ENCODE results near the gene PTPRT.

PTPRT gene

DNA sequence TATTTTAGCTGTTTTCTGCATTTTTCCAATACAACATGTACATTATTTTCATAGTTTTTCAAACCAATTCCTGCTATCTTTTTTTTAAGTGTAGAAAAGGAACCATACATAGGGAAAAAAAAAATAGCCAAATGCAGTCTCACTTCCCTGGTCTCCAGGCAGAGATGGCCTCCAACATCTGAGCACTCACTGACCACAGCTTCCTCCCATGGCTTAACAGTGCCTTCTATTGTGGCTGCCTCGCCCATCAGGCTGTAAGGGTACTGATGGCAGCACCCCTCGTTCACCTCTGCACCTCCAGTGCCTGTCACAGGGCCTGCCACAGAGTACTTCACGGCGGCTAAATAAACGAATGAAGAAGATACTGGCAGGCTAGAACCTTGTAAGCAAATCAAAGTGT, 591.1 kb downstream of the PTPRT start:
- DNase-seq: no peak

DNA sequence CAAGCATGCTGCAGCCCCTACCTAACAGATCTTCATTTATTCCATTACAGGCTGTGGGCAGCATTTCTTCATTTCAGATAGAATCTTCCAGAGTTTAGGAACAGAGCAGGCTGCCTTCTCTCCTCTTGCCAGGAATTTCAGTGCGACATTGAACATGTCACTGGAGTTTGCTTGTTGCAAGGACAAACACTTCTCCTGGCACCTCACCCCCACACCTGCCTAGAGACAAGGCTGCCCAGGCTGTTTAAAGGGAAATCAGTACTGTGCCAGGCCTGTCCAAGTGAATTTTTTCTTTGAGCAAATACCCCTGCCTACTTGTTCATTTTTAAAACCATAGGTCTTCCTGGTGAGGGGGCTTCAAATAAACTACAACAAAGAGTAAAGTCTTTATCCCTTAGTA, 594.1 kb downstream of the PTPRT start:
- no peak for DNase-seq

DNA sequence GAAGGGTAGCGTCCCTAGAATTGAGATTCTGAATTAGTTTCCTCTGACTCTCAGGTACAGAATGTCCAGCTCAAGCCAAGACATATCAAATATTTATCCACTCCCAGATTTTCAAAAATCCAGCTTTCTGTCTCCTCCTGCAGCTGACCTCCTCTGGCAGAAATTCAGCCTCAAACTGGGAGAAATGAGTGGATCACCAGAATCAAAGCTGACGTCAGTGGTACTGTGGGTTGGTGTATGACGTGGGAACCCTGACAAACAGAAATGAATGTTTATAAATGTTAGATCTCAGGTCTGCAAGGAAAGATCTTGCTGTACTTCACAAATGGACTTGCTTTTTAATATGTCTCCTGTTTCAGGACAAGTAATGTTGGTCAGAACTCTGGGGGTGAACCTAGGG, 595.0 kb downstream of the PTPRT start:
- no peak for DNase-seq

DNA sequence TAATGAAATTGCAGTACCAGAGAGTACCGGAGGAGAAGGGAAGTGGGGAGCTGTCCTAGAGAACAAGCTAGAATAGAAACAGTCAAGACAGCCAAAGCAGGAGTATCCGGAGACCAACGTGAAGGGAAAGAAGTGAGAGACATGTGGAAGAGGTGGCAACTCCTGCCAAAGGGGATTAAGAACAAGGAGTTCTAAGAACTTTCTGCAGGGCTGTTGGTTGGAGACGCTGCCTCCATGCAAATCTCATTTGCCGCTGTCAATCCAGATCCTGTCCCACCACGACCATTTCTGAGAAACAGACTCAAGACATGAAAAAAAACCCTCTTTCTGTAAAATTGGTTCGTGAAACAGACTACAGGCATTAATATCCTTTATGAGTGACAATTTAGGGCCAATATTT, 595.7 kb downstream of the PTPRT start:
- DNase-seq: no peak

DNA sequence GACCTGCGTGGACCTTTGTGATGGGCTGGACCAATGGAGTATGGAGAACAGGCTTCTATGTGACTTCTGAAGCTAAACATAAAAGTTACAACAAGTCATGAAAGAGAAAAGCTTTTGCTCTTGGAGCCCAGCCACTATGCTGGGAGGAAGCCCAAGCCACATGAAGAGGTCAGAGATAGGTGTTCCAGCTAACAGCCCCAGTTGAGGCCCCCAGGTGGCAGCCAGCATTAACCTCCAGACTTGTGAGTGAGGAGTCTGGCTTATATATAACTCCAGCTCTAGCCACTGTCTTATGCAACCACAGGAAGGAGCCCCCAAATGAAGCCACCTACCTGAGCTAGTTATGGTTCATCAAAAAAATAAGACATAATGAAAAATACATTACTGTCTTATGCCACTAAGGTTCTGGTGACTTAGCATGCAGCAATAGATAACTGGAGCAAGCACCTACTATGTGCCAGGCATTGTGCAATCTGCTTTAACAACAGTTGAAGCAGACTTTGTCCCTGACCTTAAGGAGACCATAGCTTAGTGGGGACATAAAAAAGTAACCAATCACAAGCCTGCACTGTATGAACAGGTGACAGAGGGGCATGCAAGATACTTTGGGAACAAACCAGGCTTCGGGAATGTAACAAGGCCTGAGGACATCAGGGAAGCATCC, 599.6 kb downstream of the PTPRT start:
- no peak for DNase-seq

DNA sequence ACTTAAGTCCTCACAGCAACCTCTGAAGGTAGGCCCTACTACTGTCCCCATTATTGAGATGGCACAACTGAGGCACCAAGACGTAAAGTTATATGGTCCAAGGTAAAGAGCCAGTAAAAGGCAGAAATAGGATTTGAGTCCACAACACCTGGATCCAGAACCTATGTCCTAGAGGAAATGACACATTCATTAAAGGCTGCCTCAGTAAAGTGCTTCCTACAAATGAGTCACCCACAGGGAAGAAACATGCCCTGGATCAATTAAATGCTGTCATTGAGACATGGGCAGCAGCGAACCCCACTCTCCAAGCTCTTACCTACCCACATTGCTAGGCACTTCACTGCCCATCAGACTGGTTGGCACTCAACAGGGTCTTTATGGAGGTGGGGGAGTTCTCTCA, 600.9 kb downstream of the PTPRT start:
- no peak for DNase-seq

DNA sequence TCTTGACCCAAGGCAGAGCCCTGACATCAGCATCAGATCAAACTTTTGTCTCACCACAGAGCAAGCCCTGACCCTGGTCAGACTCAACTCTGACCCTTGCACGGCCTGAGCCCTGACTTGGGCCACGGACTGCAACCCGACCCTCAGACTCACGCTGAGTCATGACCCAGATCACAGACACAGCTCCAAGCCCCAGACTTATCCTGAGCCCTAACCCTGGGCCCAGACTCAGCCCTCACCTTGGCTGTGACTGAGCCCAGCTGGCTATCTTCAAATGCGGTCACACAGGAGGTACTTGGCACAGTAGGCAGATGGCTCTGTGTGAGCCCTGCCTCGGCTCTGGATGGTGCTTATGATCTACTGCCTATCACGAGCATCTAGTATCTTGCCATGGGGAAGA, 602.3 kb downstream of the PTPRT start:
- DNase-seq: no peak

DNA sequence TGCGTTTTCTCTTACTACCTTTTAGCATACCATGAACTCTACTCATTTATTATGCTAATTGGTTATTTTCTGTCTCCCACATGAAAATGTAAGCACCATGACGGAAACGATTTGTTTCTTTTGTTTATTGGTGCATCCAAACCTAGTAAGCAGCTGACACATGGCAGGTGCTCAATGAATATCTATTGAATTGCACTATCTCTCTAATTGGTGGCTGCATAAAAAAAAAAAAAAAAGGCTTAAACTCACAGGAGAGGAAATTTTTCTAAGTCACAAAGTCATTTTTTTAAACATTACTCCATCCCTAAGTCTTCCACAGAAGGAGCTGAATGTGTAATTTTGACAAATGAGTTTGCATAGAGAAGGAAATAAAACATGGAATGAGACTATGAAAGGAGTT, 608.4 kb downstream of the PTPRT start:
- no peak for DNase-seq

DNA sequence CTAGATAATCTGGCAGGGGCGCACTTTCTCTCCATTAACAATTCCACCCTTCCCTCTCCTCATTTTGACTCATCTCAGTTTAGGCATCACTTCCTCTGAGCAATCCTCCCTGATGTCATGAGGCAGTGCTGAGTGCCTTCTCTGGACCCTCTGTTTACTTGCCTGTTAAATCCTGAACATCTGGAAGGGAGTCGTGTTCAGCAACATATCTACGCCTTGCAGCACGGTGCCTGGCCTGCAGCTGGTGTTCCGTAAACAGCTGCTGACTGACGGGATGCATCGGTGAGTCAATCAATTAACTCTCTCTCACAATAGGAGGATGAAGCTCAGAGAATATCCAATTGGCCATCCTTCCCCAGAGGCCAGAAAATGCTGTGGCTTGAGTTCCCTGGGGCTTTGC, 613.5 kb downstream of the PTPRT start:
- DNase-seq: no peak

DNA sequence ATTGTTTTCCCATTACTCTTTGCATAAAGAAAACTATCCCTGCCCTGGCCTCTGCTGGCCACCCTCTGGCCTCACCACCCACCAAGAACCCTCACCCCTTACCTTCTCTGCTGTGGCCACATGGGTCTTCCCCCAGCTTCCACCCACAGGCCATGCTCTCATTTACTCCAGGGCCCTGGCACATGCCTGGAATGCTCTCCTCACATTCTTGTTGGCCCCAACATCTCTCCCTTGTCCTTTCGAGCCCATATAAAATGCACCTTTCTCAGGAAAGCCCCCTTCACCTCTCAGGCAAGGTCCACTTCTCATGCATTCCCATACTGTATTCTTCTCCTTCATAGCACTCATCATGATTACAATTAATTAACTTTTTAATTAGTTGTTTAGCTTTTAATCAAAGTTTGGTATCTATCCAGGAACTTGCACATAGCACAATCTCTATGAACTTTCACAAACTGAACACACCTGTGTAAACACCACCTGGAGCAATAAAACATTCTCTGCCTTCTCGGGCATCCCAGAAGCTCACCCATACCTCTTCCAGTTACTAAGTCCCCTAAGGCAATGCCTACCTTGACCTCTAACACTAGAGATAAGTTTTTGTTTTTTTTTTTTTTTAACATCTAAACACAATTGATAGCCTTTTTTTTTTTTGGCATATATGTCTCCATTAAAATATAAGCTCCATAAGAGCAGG, 617.2 kb downstream of the PTPRT start:
- no peak for DNase-seq

DNA sequence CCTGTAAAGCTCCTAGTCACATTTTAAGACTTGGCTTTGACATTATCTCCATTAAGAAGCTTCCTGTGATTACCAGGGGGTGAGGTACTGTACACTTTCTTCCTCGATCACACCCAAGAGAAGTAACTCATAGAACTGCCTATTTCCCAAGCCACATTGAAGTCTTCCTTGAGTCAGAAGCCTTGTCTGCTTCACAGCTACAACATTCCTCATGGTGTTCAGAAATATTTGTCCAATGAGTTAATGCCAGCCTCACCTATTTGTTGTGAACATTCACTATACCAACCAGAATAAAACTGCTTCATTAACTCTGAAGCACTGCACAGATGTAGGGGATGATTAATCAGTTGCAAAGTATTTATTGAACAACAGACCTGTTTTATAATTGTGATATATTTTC, 622.3 kb downstream of the PTPRT start:
- no peak for DNase-seq

DNA sequence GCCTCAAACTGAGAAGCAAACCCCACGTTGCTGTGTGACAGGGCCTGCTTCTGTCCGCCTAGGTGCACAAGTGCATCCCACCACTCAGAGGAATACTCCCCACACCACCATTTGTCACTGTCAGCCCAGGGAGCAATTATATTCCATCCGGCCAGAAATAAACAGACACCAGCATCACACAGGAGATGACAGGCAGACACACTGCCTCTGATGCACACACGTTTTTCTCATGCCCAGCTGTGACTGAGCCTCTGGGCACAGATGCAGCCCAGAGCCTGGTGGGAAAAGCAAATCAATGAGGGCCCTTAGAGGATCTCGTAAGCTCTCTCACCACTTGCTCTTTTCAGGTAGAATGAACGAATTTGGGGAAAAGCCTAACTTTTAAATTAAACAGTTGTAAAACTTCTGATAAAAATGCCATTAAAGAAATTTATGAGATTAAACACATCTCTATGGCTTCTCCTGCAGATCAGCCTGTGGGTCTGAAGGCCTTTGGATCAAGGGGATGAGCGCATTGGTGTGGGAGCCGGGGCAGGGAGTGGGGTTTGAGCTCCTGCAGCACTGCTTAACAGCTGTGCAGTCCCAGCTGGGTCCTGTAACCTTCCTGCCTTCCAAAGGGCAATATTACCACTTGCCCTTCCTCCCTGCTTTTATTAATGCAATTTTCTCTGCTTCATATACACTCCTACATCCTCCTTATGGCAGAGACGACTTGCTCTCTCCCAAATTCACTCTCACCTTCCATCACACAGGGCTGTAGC, 624.3 kb downstream of the PTPRT start:
- no peak for DNase-seq

DNA sequence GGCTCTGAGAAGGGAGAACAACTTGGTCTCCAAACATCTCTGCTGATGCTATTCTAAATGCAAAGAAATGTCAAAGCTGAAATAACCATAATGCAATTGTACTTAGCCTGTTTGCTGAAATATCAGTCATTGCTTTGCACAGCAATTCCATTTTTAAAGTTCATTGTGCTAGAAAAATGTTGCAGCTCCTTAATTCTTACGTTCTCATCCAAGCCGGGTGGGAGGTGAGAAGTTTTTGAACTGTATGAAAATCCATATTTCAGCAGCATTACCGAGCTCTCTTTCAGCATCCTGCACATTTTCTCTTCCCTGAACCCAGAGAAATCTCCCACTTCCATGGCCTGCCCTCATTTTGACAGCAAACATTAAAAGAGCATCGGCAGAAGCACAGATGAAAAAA, 630.0 kb downstream of the PTPRT start:
- DNase-seq: no peak

DNA sequence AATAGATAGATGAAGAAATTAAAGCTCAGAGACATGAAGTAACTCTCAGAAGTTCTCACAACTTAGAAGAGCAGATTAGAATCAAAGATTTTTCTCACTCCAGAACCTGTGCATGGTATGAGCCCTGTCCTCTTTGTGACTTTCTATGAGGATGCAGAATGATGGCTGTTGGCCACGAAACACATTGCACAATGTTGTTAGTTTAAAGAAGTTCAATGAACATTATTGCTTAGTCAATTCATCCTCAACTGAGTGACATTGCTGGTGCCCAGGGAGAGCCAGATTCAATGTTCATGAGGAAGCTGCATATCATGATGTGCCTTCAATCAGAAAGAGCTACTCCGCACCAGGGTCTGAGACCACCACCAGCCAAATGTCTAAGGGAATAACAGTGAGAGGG, 633.1 kb downstream of the PTPRT start:
- no peak for DNase-seq

DNA sequence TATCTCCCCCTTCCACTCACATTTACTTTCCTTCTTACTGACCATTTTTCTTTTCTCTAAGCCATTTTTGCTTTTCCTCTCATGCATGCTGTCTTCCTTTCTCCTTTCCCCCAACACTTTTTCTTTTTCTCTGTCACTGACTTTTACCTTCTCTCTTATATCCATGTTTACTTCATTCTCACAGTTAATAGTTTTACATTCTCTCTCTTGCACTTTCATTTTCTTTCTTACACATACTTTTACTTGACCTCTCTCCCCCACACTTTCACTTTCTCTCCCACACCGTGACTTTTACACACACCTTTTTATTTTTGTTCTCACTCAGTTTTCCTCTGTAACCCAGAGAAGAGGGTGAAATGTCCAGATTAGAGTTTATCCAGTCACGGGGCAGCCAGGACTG, 636.3 kb downstream of the PTPRT start:
- no peak for DNase-seq

DNA sequence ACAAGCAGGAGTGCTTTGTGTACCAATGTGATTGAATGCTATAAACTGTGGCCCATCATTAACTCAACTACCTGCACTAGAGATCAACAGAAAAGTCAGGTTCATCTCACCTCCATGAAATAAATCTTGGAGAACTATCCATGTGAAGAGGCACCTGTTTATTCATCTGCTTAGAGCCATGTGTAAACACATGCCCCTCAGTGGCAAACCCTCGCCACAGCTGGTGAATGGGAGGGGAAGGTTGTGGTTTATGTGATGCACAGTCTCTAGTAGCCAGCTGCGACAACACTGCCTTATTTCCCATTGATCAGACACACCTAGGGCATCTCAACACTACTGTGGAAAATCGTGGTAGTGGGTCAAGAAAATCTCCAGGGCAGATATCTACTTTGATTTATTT, 640.2 kb downstream of the PTPRT start:
- no peak for DNase-seq

DNA sequence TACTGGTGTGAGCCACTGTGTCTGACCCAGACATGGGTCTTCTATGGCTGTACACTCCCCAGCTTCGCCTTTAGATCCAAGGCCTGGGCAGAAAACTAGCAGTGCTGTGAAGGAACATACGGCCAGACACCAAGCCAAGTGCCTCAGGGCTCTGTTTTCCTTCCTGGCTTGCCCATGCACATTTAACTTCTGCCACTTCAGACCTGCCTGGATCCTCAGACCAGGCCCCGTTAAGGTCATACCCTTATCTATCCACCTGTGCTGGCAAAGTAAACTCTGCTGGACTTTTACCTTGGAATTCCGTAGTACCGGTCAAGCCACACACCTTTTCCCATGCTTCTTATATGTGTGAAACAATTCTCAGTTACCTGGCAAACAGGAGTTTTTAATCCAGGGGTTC, 644.8 kb downstream of the PTPRT start:
- no peak for DNase-seq

DNA sequence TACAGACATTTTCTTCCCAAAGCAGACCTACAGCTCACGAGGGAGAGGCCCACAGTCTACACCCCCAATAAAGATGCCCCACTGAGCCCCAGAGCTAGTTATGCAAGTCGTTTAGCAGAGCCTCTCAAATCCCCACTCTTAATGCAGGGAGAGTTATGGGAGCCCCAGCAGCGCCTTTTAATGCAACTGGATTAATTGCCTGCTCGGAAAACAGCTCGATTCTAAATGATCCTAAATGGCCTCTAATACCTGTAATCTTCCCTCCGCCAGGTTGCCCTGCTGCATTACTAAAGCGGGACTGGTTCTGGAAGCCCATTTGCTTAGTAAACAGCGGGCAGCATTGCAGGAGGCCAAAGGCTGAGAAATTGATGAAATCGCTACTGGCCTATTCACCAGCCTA, 656.9 kb downstream of the PTPRT start:
- DNase-seq: no peak

DNA sequence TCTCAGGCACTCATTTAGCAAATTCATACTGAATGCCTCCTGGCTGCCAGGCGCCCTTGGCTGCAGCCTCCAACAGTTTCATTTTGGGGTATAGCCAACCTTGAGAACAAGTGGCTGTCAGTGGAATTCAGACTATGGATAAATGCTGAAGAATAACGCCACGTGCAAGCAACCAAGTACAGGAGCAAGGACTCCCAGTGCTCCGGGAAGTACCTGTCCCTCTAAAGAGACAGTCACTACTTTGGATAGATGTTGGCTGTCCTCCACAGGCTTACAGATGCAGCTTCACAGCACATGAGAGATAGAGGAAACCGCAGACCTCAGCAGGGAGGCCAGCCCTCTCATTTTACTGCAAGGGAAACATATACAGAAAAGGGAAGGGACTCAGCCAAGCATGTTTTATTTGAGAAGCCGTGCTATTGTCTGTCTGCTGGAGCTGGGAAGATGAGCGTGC, 658.2 kb downstream of the PTPRT start:
- no peak for DNase-seq

DNA sequence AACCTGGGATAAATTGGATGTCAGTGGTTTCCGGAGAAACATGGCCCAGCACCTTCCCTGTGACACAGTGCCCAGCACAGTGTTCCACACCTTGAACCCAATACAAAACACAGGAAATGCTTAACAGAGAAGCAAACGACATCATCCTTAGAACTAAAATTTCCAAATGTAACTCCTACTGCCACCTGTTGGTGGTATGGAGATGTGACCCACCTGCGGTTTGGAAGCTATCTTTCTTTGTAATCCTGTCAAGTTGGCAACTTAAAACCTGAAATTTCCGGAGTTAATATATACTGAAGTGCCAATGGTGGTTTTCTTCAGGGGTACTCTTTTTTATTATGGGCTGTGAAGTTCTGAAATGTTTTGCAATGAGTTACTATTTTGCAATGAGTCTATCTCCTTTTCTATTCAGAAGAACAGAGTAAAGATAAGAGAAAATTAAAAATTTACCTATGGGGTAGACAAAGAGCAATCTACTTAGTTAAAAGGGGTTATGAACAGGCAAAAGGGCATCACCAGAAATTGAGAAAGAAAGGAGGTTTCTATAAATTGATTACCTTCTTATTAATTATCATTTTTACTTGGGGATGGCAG, 658.8 kb downstream of the PTPRT start:
- DNase-seq: no peak

DNA sequence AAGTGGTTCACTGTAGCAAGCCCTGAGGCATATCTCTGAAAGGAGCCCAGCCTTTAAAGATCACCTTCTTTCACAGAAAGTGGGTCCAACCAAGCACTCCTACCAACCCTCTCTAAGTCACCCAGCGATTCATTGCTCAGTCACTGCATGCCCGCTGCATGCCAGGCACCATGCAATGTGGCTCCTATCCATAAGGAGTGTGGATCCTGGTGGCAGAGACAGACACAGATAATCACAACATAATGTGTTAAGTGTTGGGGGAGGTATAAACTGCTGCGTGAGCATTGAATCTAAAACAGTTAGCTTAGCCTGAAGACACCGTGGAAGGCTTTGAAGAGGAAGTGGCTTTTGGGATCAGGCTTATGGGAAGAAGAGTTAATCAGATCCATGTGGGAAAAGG, 659.5 kb downstream of the PTPRT start:
- no peak for DNase-seq

DNA sequence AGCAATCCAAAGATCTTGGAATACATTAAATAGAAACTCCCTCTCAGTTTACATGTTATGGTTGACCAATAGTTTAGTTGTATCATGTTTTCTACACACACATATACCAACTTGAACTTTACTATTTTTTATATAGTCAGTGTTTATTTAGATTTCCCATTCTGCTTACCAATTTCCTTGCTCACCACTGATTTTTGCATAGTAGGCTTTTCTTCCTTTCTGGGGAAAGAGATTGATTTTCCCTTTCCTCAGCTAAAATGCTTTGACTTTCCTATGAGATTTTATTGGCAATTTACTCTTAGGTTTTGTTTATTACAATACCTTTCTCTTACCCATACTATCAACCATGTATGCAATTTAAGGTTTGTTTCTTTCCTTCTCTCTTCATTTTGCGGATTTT, 665.6 kb downstream of the PTPRT start:
- DNase-seq: no peak

DNA sequence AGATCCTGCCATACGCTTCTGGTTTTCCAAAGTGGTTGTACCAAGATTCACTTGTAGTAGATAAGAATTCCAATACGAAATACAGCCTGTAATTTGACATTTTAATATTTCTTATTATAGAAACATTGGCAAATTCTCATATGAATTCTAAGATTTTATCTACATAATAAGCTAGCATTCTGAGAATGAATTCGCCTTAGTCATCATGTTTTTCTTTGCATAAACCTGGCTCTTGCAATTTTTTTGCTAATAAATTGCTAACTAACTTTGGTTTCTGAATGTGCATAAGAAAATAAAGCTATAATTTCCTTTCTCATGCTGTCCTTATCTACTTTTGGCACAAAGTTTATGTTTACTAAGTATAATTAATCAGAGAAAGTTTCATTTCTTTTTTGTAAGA, 673.0 kb downstream of the PTPRT start:
- no peak for DNase-seq

DNA sequence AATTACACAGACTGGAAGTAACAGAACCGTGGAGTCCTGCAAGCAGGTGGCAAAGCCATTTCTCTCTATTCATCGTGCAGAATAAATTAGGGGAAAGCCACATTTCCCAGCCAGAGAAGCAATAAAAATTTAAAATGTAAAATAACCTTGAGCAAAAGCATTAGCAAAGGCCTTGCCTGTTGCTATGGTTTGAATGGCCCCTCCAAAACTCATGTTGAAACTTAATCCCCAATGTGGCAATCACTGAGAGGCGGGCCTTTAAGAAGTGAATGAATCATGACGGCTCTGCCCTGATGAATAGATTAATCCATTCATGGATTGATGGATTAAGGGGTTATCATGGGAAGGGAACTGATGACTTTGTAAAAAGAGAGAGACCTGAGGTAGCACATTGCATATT, 679.0 kb downstream of the PTPRT start:
- DNase-seq: no peak

All from NCI-H2081 treated with DMSO at 0.1 percent for 48 hours (cell line).